GM21737 (cell line): ENCODE results near the gene CACNG7.
"Not testable (repeated sequence)": the region's sequence is repeated elsewhere in the genome, so short reads cannot be mapped to it uniquely, and the experiment has no call there.

ENCODE experiments used
- ATAC-seq: cut with Tn5 transposase; IDR thresholded peaks from one replicate; pipeline ENCODE4 v1.9.1; 2021; ENCODE audit warnings: mild to moderate bottlenecking, moderate library complexity; ENCODE audit not compliant: unreplicated experiment

CACNG7 gene

DNA sequence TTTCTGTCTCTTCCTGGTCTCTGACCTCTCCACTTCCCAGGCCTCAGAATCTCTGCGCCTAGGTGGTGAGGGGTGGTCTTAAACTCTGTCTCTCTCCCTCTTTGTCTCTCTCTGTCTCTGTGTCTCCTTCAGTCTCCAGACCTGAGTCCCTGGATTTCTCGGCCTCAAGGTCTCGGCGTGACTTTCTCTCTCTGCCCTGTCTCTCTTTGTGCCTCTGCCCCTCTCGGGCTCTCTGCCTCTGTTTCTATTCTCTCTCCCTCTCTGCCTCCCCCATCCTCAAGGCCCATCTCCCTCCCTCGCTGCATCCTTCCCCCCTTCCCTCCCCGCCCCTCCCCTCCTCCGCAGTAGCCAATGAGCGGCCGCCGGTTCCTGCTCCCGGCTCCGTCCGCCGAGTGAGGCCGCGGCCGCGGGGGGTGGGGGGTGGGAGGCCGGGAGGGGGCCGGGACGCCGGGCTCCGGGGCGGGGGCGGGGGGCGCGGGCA, at the start of gene CACNG7:
Gene CACNG7, plus strand, starts transcription at position 344 of the 481 bp plus-strand sequence. CDS start 3,554 bp downstream, outside the sequence.
- no peak for ATAC-seq

- ATAC-seq = no peak
Measured at GRCh38 chr19:53864308-53864836, 44.7 kb upstream of the CACNG7 start.

DNA sequence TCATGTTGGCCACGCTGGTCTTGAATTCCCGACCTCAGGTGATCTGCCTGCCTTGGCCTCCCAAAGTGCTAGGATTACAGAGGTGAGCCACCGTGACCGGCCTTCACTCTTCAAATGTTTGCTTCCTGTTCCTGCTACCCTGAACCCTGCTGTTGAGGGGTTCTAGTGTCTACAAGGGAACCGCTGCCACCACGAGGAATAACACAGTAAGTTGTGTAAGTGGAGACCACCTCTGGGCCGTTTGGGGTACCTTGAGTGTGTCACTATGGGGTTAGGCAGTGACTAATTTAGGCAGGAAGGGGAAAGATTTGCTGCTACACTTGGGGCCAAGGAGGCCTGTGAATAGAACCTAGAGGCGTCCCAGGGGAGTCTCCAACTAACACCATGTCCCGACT, 43.6 kb upstream of the CACNG7 start:
- ATAC-seq = no peak

DNA sequence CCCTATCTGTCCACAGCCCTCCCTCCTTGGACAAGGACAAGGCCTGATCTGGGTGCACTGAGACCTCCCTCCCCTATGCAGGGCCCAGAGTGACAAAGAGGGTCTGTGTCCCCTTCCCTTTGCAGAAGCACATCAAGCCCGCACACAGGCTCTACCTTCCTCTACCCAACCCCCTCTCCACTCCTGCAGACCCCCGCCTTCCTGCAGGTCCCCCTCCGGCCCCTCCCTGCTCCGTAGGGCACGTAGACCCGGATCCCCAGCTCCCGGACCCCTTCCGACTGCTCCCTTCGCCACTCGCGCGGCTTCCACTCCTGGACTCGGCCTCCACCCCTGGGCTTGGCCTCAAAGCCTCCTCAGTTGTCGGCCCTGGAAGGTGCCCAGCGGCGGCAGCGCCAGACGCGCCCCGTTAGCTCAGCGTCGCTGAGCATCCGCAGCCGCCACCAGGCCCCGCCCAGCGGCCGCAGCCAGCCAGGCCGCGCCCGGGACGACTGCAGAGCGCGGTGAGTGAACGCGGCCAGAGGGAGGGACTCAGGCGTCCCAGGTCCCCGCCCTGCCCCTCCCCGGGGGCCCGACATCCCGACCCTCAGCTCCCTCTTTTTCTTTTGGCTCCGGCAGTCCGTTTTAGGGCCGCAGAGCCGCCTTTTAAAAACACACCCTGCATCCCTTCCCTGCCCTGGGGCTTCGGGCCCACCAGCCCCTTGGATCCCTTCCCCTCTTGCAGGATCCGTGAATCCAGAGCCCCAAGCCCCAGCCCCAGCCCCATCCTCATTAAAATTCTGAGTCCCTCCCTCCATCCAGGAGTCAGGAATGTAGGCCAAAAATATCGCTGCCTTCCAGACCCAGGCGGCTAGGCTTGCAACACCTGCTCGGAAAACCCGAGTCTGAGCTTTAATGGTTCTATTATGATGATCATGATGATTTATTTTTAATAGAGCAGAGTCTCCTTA, 42.9 kb upstream of the CACNG7 start:
- ATAC-seq = no peak

- no peak for ATAC-seq
Measured at GRCh38 chr19:53866865-53867224, 42.2 kb upstream of the CACNG7 start.

GRCh38 chr19:53867225-53868090, 41.6 kb upstream of the CACNG7 start, which contains the start of gene MYADM:
MYADM (plus strand) TSS chr19:53867883; CDS start chr19:53873530, 5,647 bp downstream.
- ATAC-seq = peak; percentile 53

DNA sequence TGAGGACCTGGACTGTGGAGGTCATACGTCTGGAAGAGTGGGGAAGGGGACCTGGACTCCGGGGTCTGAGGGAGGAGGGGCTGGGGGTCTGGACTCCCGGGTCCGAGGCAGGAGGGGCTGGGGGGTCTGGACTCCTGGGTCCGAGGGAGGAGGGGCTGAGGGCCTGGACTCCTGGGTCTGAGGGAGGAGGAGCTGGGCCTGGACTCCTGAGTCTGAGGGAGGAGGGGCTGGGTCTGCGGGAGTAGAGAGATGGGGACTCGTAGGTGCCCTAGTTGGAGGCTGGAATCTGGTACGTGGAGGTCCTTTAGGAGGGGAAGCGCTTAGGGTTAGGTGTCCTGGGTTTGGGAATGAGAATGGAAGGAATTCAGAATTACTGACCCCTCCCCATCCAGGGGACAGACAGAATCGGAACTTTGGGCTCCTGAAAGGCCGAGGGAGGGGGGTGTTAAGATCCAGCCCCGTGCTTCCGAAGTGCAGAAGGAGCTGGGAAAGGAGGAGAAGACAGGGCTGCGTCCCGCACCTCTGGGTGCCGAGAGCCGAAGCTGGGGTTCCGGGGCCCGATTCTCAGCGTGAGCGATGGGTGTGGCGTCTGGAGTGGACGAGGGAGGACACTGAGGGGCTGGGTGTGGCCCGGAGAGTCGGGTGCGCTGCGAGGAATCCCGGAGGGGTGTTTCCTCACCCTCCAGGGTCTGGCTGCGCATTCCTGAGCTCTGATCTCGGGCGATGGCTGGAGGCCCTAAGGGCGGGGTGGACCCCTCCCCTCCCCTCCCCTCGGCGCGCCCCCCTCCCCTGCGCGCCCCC, 40.8 kb upstream of the CACNG7 start:
- ATAC-seq = no peak

- peak; percentile 29 for ATAC-seq
Measured at GRCh38 chr19:53868892-53869804, 39.9 kb upstream of the CACNG7 start.

- ATAC-seq = not testable (repeated sequence)
Measured at GRCh38 chr19:53869805-53870484, 39.1 kb upstream of the CACNG7 start.

DNA sequence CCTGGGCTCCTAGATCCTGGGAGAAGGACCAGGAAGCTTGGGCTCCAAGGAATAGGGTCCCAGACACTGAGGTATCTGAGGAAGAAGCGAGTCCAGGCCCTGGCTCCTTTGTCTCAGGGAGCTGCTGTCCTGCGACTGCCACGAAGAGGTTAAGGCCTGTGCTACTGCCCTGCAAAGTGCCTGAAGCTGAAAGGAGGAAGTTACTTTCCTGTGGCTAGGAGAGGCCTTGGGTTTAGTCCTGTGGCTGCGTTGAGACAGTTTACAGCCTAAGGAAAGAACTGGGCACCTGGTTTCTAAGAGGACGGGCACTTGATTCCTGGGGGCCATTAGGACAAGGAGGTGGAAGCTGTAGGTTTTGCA, 38.6 kb upstream of the CACNG7 start:
- no peak for ATAC-seq

DNA sequence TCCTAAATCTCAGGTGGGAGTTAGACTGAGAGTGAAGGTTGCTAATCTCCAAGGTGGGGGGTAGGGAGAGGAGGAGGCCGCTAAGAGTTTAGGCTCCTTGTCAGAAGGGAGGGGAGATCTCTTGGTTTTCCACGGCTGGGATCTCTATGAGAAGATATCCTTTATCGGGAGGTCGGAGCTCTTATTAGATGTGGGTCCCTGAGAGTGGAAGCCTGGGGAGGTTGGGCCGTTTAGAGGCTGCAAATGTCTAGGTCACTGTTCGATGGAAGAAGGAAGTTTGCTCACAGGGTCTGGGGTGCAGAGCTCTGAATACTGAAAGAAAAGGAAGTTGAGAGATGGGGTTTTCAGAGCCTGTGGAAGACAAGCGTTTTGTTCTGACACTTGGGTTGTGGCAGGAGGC, 37.6 kb upstream of the CACNG7 start:
- no peak for ATAC-seq

DNA sequence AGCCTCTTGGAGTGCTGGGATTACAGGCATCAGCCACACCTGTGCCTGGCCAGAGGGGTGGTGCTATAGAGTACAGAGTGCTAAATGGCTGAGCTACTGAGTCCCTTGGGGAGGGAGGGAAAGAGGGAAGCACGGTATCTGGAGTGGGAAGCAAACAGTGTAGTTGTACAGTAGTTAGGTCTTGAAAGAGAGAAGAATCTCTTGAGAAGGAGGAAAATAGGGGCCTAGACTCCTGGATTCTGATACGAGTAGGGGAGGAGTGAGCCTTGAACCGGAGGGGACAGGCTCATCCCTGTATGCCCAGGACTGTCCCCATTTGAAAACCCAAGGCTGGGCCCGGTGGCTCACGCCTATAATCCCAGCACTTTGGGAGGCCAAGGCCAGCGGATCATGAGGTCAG, 36.3 kb upstream of the CACNG7 start:
- ATAC-seq = no peak

GRCh38 chr19:53873773-53874605, 35.1 kb upstream of the CACNG7 start:
- no peak for ATAC-seq

GRCh38 chr19:53874606-53874990, 34.5 kb upstream of the CACNG7 start:
- ATAC-seq = no peak

DNA sequence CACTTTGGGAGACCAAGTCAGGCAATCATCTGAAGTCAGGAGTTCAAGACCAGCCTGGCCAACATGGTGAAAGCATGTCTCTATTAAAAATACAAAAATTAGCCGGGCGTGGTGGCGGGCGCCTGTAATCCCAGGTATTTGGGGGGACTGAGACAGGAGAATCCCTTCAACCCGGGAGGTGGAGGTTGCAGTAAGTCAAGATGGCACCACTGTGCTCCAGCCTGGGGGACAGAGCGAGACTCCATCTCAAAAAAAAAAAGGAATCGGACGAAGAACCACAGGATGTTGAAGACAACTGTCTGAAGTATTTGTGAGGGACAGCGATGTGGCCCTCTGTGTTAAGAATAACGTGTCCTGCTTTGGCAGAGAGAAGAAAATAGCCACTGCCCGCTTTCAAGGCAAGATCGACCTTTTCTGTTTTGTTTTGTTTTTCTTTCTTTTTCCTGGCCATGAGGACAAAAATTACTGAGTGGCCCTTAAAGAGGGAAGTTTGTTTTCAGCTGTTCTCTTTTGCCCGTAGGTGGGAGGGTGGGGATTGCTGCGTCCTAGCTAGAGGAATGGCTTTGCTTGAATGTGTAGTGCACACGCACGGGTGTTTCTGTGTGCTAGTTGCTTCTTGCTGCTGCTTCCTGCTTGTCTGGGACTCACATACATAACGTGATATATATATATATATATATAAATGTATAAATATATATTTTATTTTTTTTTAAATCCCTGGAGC, 33.3 kb upstream of the CACNG7 start:
- ATAC-seq = no peak

DNA sequence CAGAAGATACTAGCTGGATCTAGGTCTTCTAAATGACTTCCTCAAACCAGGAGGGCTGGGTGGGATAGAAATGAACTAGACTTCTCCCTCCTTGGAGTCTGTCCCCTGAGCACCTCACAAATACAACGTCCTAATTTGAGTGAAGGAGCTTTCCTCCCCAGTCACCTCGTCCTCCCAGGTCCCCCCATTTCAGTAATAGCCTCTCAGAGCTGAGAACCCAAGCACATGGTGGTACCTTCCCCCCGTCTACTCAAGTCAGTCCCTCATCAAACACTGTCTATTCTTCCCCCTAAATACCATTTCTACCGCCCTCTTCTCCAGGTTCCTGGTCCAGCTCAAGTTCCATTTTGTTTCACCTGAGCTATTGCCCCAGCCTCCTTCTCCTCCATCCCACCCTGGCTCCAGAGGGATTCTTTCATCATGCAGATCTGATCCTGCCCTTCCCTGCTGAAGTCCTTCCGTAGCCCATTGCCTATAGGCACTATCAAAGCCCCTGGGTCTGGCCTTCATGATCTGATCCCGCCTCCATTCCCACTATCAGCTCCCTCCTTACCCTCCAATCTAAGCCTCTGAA, 32.3 kb upstream of the CACNG7 start:
- no peak for ATAC-seq

DNA sequence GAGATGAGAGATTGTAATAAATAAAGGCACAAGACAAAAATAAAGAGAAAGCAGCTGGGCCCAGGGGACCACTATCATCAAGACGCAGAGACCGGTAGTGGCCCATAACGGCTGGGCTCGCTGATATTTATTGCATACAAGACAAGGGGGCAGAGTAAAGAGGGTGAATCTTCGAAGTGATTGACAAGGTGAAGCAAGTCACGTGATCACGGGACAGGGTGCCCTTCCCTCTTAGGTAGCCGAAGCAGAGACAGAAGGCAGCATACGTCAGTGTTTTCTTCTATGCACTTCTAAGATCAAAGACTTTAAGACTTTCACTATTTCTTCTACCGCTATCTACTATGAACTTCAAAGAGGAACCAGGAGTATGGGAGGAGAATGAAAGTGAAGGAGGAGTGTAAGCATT, 31.7 kb upstream of the CACNG7 start:
- ATAC-seq = no peak
